Breast epithelium (tissue), 3 donors: Measurements from ENCODE around the gene VEZF1.

Experiments
- POLR2A ChIP-seq: fragments of 450-650 bp; IDR thresholded peaks from one replicate; pipeline ENCODE4 v1.6.1; 2016; ENCODE audit warnings: antibody characterized with exemption, mild to moderate bottlenecking, moderate library complexity
- POLR2AphosphoS5 ChIP-seq, 3 donors: sonication (generic); formaldehyde crosslinking; IDR thresholded peaks; one replicate each; pipeline ENCODE4 v1.6.1; 2017; ENCODE audit warnings: antibody characterized with exemption in 3 of 3
- TF ChIP-seq, protein P1 (sequence below), 3 donors: fragments of 450-650 bp; IDR thresholded peaks; one replicate each; pipeline ENCODE4 v1.5.1; 2016 to 2017; ENCODE audit warnings: antibody characterized with exemption in 3 of 3, mild to moderate bottlenecking in 3 of 3, moderate library complexity in 3 of 3

DNA sequence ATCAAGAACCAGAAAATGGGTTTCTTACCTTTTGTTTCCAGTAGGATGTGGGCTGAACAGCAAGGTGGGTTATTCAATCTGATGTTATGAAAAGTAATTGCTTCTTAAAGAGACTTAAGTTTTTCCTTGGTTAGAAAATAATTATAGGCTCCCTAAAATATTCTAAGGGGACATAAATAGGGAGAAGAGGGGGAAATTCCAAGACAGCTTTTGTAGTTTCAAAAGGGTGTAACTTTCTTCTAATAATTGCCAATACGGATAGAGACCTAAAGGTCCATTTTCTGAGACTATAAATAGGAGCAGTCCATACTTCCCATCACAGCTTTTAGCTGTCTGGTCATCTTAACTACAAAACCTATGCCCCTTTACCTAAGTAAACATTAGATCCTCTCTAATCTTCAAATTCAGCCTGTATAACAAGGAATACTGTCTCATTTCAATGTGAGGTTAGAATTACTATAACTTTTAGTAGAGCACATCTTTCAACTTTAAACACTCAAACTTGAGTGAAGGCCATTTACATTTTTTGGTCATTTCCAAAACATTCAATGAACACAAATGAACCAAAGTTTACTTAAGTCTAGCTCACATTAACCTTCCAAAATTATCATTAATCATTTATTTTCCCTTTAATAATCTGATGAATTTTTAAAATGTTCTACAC lies 13.5 kb upstream of the VEZF1 start:
- TF ChIP-seq, protein P1, sequence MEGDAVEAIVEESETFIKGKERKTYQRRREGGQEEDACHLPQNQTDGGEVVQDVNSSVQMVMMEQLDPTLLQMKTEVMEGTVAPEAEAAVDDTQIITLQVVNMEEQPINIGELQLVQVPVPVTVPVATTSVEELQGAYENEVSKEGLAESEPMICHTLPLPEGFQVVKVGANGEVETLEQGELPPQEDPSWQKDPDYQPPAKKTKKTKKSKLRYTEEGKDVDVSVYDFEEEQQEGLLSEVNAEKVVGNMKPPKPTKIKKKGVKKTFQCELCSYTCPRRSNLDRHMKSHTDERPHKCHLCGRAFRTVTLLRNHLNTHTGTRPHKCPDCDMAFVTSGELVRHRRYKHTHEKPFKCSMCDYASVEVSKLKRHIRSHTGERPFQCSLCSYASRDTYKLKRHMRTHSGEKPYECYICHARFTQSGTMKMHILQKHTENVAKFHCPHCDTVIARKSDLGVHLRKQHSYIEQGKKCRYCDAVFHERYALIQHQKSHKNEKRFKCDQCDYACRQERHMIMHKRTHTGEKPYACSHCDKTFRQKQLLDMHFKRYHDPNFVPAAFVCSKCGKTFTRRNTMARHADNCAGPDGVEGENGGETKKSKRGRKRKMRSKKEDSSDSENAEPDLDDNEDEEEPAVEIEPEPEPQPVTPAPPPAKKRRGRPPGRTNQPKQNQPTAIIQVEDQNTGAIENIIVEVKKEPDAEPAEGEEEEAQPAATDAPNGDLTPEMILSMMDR (IDR thresholded peaks at IDR 0.05) = no peak
- TF ChIP-seq POLR2A = no peak
- TF ChIP-seq POLR2AphosphoS5 (IDR thresholded peaks at IDR 0.05) = no peak
